ENCODE results near the gene PAGE1. TPM values are rescaled to one million over a fixed set of nuclear protein-coding genes. Genes with fewer than 3 reads are reported as not detected.

Gene PAGE1, protein sequence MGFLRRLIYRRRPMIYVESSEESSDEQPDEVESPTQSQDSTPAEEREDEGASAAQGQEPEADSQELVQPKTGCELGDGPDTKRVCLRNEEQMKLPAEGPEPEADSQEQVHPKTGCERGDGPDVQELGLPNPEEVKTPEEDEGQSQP
- 0.28 to 0.43 TPM in 2 of 5 replicates, not detected in the others for total RNA-seq (2022; extraction: Qiagen RNA extraction; ENCODE audit: low read depth)

DNA sequence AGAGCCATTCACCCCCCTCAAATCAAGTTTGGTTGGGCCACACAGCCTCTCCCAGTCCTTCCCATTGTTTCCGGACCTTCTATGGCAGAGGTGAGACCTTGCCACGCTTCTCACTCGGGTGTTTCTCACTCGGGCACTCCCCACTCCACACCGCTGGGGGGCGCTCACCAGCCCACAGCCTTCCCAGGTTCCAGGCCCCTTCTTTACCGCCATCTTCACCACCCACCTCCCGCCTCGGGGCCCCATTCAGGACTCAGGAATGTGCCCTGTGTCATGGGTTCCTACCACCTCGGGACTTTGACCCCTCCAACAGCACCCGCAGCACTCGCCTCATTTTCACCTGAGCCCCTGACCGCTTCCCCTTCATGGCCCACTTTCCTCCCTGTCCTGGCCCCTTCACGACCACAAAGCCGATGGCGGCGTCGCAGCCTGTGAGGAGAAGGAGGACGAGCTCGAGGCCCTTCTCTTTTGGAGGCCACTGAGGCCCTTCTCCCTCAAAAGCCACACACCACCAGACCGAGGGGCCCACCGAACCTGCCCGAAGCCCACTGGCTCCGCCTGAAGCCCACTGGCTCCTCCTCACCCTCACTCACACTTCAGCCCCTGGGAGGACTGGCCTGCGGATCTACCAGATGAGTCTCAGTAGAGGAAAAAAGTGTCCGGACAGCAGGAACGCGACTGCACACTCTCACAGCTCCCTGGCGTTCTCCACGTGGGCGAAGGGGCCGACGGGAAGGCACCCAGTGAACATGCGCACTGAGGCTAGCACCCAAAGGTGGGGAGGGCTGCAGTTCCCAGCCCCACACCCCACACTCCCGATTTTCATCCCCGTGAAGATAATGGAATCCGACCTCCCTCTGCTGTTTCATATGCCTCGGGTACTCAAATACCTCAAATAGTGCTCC is at the start of gene PAGE1:
TSS of gene PAGE1 (minus strand) at position 709 of the 905 bp plus-strand sequence. CDS start 1,214 bp downstream, outside the sequence.

Other genes with a start within 250 kb of the PAGE1 start
- not detected in 5 replicates for gene GAGE12C, start 163.8 kb downstream of the PAGE1 start, total RNA-seq (2022; extraction: Qiagen RNA extraction; ENCODE audit: low read depth)
- not detected in 5 replicates for gene GAGE12D, start 154.3 kb downstream of the PAGE1 start, total RNA-seq (2022; extraction: Qiagen RNA extraction; ENCODE audit: low read depth)
- not detected in 5 replicates for gene GAGE12E, start 144.7 kb downstream of the PAGE1 start, total RNA-seq (2022; extraction: Qiagen RNA extraction; ENCODE audit: low read depth)
- gene GAGE12F, start 135.1 kb downstream of the PAGE1 start, total RNA-seq (2022; extraction: Qiagen RNA extraction; ENCODE audit: low read depth): not detected in 5 replicates
- gene GAGE12G, start 125.6 kb downstream of the PAGE1 start, total RNA-seq (2022; extraction: Qiagen RNA extraction; ENCODE audit: low read depth): not detected in 5 replicates
- gene GAGE12H, start 116.0 kb downstream of the PAGE1 start, total RNA-seq (2022; extraction: Qiagen RNA extraction; ENCODE audit: low read depth): not detected in 5 replicates
- not detected in 5 replicates for gene GAGE2A, start 106.5 kb downstream of the PAGE1 start, total RNA-seq (2022; extraction: Qiagen RNA extraction; ENCODE audit: low read depth)
- gene GAGE1, start 97.0 kb downstream of the PAGE1 start, total RNA-seq (2022; extraction: Qiagen RNA extraction; ENCODE audit: low read depth): not detected in 5 replicates
- gene PAGE4, start 133.3 kb upstream of the PAGE1 start, total RNA-seq (2022; extraction: Qiagen RNA extraction; ENCODE audit: low read depth): not detected in 5 replicates
- 3.4 to 5.4 TPM (median 4.5 TPM) in 5 replicates for gene USP27X, start 183.5 kb upstream of the PAGE1 start, total RNA-seq (2022; extraction: Qiagen RNA extraction; ENCODE audit: low read depth)
- 2.1 to 3.9 TPM (median 3.2 TPM) in 5 replicates for gene CLCN5, start 226.6 kb upstream of the PAGE1 start, total RNA-seq (2022; extraction: Qiagen RNA extraction; ENCODE audit: low read depth)

Measured in A549 treated with DMSO at 1 μM for 4 hours (cell line).